Measurements from ENCODE around the gene GEMIN4.

Gene GEMIN4

GRCh38 chr17:743139-743538 is 8.9 kb downstream of the GEMIN4 start:
- Histone ChIP-seq H3K4me3 (ENCODE audit: low read length) (no peak overlapping the region), H3F3A (ENCODE audit: control insufficient read depth, insufficient read depth) (peaks cover 9% of the 10 kb centered on the region), H3K9me3 (ENCODE audit: control insufficient read depth, insufficient read depth, low read length) (no peaks in the 10 kb centered on the region), H3K79me2 (ENCODE audit: control insufficient read depth, low read length) (peaks cover 89% of the 10 kb centered on the region), H3K4me1 (ENCODE audit: control insufficient read depth, low read length) (peaks cover 16% of the 10 kb centered on the region), H3K4me2 (ENCODE audit: low read length) (no peak overlapping the region), H3K36me3 (ENCODE audit: control insufficient read depth, low read length) (peaks cover 88% of the 10 kb centered on the region), H3K27me3 (ENCODE audit: control insufficient read depth, low read length) (no peaks in the 10 kb centered on the region), H4K20me1 (ENCODE audit: control insufficient read depth, insufficient read depth, low read depth, low read length) (peaks cover 14% of the 10 kb centered on the region), H3K9me2 (replicated peaks; ENCODE audit: control insufficient read depth, low read length) (no peaks in the 10 kb centered on the region), H3K27ac (ENCODE audit: low read depth, low read length) (no peak overlapping the region)
- TF ChIP-seq CTCF (IDR thresholded peaks at IDR 0.05; ENCODE audit: low read depth, low read length, poor library complexity, severe bottlenecking) (no peak), EZH2phosphoT487 (IDR thresholded peaks at IDR 0.05; ENCODE audit: borderline replicate concordance, low read length) (no peak)

GRCh38 chr17:742147-742793 is 9.8 kb downstream of the GEMIN4 start:
- Histone ChIP-seq H3K4me1 (ENCODE audit: control insufficient read depth, low read length) (peaks cover 16% of the 10 kb centered on the region), H3K9me2 (replicated peaks; ENCODE audit: control insufficient read depth, low read length) (no peaks in the 10 kb centered on the region), H3K27ac (ENCODE audit: low read depth, low read length) (no peak overlapping the region), H3K4me3 (ENCODE audit: low read length) (no peak overlapping the region), H3K36me3 (ENCODE audit: control insufficient read depth, low read length) (peaks cover 85% of the 10 kb centered on the region), H3K4me2 (ENCODE audit: low read length) (no peak overlapping the region), H3K9me3 (ENCODE audit: control insufficient read depth, insufficient read depth, low read length) (no peaks in the 10 kb centered on the region), H3F3A (ENCODE audit: control insufficient read depth, insufficient read depth) (peaks cover 13% of the 10 kb centered on the region), H4K20me1 (ENCODE audit: control insufficient read depth, insufficient read depth, low read depth, low read length) (peaks cover 11% of the 10 kb centered on the region; the same call in 1 of the 2 replicates), H3K79me2 (ENCODE audit: control insufficient read depth, low read length) (peaks cover 87% of the 10 kb centered on the region), H3K27me3 (ENCODE audit: control insufficient read depth, low read length) (no peaks in the 10 kb centered on the region)
- TF ChIP-seq CTCF (IDR thresholded peaks at IDR 0.05; ENCODE audit: low read depth, low read length, poor library complexity, severe bottlenecking) (no peak), EZH2phosphoT487 (IDR thresholded peaks at IDR 0.05; ENCODE audit: borderline replicate concordance, low read length) (no peak)

- Histone ChIP-seq H3K9me2 (replicated peaks; ENCODE audit: control insufficient read depth, low read length) (no peaks in the 10 kb centered on the region), H3K4me1 (ENCODE audit: control insufficient read depth, low read length) (peaks cover 16% of the 10 kb centered on the region), H3K9me3 (ENCODE audit: control insufficient read depth, insufficient read depth, low read length) (no peaks in the 10 kb centered on the region), H4K20me1 (ENCODE audit: control insufficient read depth, insufficient read depth, low read depth, low read length) (peaks cover 8% of the 10 kb centered on the region; the same call in 1 of the 2 replicates), H3K4me2 (ENCODE audit: low read length) (peak overlapping the region; percentile 44), H3K4me3 (ENCODE audit: low read length) (peak overlapping the region; percentile 18), H3K79me2 (ENCODE audit: control insufficient read depth, low read length) (peaks cover 86% of the 10 kb centered on the region), H3K36me3 (ENCODE audit: control insufficient read depth, low read length) (peaks cover 80% of the 10 kb centered on the region), H3F3A (ENCODE audit: control insufficient read depth, insufficient read depth) (peaks cover 18% of the 10 kb centered on the region), H3K27ac (ENCODE audit: low read depth, low read length) (peak overlapping the region; percentile 37), H3K27me3 (ENCODE audit: control insufficient read depth, low read length) (no peaks in the 10 kb centered on the region)
- TF ChIP-seq CTCF (IDR thresholded peaks at IDR 0.05; ENCODE audit: low read depth, low read length, poor library complexity, severe bottlenecking): no peak
- no peak for TF ChIP-seq EZH2phosphoT487 (IDR thresholded peaks at IDR 0.05; ENCODE audit: borderline replicate concordance, low read length)
Measured at GRCh38 chr17:740240-741017, 11.6 kb downstream of the GEMIN4 start.

Data from DOHH2 (cell line).